K562 (cell line): Measurements from ENCODE around the gene POLD2. TPM values are rescaled to one million over a fixed set of nuclear protein-coding genes. Genes with fewer than 3 reads are reported as not detected.

ENCODE experiments used
- BACH1 ChIP-seq: fragments of 200-800 bp; sonication (Bioruptor generic); IDR thresholded peaks from 2 replicates; pipeline ENCODE4 v1.6.1; 2016; ENCODE audit warnings: missing genetic modification characterization, missing compliant biosample characterization
- CBX5 ChIP-seq: IDR thresholded peaks from 2 replicates; pipeline ENCODE4 v1.6.1; 2014; ENCODE audit warnings: low read depth, borderline replicate concordance
- E2F5 ChIP-seq: sonication (generic); formaldehyde crosslinking; IDR thresholded peaks from 2 replicates; pipeline ENCODE4 v1.8.0; 2022; ENCODE audit warnings: mild to moderate bottlenecking, missing genetic modification reagents
- FOXA1 ChIP-seq: fragments of 450-650 bp; IDR thresholded peaks from 2 replicates; pipeline ENCODE4 v1.6.1; 2016; ENCODE audit warnings: mild to moderate bottlenecking, borderline replicate concordance
- NFIC ChIP-seq: fragments of 450-650 bp; IDR thresholded peaks from 2 replicates; pipeline ENCODE4 v1.6.1; 2017; ENCODE audit warnings: mild to moderate bottlenecking, inconsistent platforms
- NR2C1 ChIP-seq, 2 experiments: fragments of 450-650 bp; IDR thresholded peaks; 2 replicates each; pipeline ENCODE4 v1.6.1; 2017; ENCODE audit warnings: mild to moderate bottlenecking in 2 of 2, antibody characterized with exemption in 1 of 2, inconsistent platforms in 1 of 2, missing compliant biosample characterization in 1 of 2, missing genetic modification characterization in 1 of 2
- RBM25 ChIP-seq: fragments of 200-400 bp; formaldehyde crosslinking; IDR thresholded peaks from 2 replicates; pipeline ENCODE4 v1.6.1; 2018; ENCODE audit warnings: low read length, low read depth, moderate library complexity; ENCODE audit not compliant: severe bottlenecking
- TGIF2 ChIP-seq: sonication (generic); formaldehyde crosslinking; IDR thresholded peaks from 2 replicates; pipeline ENCODE4 v1.8.1; 2022; ENCODE audit warnings: mild to moderate bottlenecking, missing genetic modification reagents, moderate library complexity
- ZBTB17 ChIP-seq: fragments of 450-650 bp; formaldehyde crosslinking; IDR thresholded peaks from 2 replicates; pipeline ENCODE4 v1.4.0; 2020; ENCODE audit warnings: mild to moderate bottlenecking
- ZKSCAN1 ChIP-seq: fragments of 150-350 bp; IDR thresholded peaks from 2 replicates; pipeline ENCODE4 v1.6.1; 2016; ENCODE audit warnings: low read depth, low read length
- ZNF639 ChIP-seq, 2 experiments: fragments of 200-800 bp in 1 of 2; sonication (Bioruptor generic) in 1 of 2; sonication (generic) in 1 of 2; formaldehyde crosslinking in 1 of 2; IDR thresholded peaks in 1 of 2; conservative IDR thresholded peaks in 1 of 2; 2 replicates each; pipeline versions ENCODE4 v1.5.0 to v1.6.1; 2016 to 2020; ENCODE audit warnings: missing compliant biosample characterization in 1 of 2, missing genetic modification characterization in 1 of 2, missing genetic modification reagents in 1 of 2
- polyA plus RNA-seq, 8 experiments: library from polyadenylated mRNA; depleted of rRNA in 4 of 8; stranded (reverse) in 5 of 8; unstranded in 3 of 8; fragments of >200 nt; fragmentation: Nextera tagmentation in 2 of 8; fragmentation: Illumina TruSeq in 1 of 8; extraction: Ambion mirVana in 2 of 8; extraction: Trizol in 1 of 8; gene quantifications; 2 replicates each; pipeline versions ENCODE4 v1.2.1 to v1.2.3, GENCODE V29; 2011 to 2014; ENCODE audit warnings: inconsistent platforms in 1 of 8, missing spikeins in 1 of 8
- total RNA-seq, 7 experiments: library from RNA; depleted of rRNA in 6 of 7; stranded (reverse); fragments of >200 nt in 6 of 7; fragmentation: Illumina TruSeq in 2 of 7; extraction: Trizol in 2 of 7; gene quantifications; 2 replicates each; pipeline versions ENCODE4 v1.2.1 to v1.2.3, GENCODE V29; 2011 to 2021; ENCODE audit warnings: low replicate concordance in 1 of 7
- TF ChIP-seq, protein P1 (sequence below): fragments of 450-650 bp; IDR thresholded peaks from one replicate; pipeline ENCODE4 v1.6.1; 2018; ENCODE audit warnings: mild to moderate bottlenecking, moderate library complexity; ENCODE audit not compliant: partially characterized antibody
- TF ChIP-seq, protein P2 (sequence below), 3 experiments: fragments of 200-800 bp in 1 of 3; fragments of 250-450 bp in 1 of 3; fragments of 450-650 bp in 1 of 3; sonication (Bioruptor Pico) in 1 of 3; sonication (Bioruptor generic) in 1 of 3; formaldehyde crosslinking in 1 of 3; IDR thresholded peaks; 2 replicates each; pipeline versions ENCODE4 v1.6.1 to v1.8.0; 2016 to 2022; ENCODE audit warnings: mild to moderate bottlenecking in 2 of 3, missing genetic modification characterization in 2 of 3, missing compliant biosample characterization in 1 of 3, moderate library complexity in 1 of 3

POLD2 gene
- total and polyA plus RNA-seq, 9 of the 15 experiments (the other 6 are each of a cell fraction or from before 2014, with no cell fraction given): 29.7 to 259 (median 225) TPM

DNA sequence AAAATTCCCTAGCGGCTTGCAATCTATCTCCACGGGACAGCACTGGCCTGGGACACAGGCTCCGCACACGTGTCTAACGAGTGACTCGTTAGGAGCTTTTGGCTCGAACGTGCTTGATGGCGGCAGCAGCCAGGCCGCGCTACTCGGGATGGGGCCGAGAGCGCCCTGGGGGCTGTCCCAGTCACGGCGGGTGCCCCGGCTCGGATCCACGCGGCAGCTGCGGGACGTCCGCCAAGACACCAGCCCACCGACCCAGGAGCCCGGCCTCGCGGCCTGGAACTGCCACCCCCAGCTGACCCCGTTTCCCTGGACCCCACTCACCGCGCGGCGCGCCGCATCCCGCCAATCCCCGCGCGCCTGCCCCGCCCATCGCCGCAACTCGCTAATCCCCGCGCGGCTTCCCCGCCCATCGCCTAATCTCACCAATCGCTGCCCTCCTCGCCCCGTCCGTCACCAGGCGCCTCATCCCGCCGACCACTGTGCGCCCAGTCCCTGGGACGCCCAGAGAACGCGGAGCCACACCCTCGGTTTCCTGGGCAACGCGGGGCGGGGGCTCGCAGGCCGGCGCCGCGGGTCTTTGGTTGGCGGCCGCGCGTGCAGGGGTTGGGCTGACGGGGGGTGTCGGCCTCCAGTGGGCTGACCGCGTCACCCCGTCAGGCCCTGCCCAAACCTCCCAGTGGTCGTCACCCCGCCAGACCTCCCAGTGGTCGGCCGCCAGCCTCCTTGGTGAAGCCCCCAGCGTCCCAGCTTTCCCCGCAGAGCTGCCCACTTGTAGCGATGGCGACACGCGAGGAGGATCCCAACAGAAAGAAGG, at the start of gene POLD2 (continued):
- TF ChIP-seq E2F5 (CRISPR knock-in tag) (no peak), BACH1 (no peak), ZBTB17 (CRISPR knock-in tag) (no peak), ZNF639 (CRISPR knock-in tag; conservative IDR thresholded peaks at IDR 0.05 in 1 of 2, IDR thresholded peaks at IDR 0.05 in 1 of 2) (no peak), ZKSCAN1 (no peak), NFIC (peak; percentile 5; the same call in 1 of the 2 replicates), CBX5 (no peak), FOXA1 (no peak), RBM25 (peak; percentile 98), NR2C1 (IDR thresholded peaks at IDR 0.05) (no peak), NR2C1 (tag; IDR thresholded peaks at IDR 0.05) (no peak), TGIF2 (CRISPR knock-in tag) (no peak)
- TF ChIP-seq, protein P1, sequence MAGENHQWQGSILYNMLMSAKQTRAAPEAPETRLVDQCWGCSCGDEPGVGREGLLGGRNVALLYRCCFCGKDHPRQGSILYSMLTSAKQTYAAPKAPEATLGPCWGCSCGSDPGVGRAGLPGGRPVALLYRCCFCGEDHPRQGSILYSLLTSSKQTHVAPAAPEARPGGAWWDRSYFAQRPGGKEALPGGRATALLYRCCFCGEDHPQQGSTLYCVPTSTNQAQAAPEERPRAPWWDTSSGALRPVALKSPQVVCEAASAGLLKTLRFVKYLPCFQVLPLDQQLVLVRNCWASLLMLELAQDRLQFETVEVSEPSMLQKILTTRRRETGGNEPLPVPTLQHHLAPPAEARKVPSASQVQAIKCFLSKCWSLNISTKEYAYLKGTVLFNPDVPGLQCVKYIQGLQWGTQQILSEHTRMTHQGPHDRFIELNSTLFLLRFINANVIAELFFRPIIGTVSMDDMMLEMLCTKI: no peak
- TF ChIP-seq, protein P2, sequence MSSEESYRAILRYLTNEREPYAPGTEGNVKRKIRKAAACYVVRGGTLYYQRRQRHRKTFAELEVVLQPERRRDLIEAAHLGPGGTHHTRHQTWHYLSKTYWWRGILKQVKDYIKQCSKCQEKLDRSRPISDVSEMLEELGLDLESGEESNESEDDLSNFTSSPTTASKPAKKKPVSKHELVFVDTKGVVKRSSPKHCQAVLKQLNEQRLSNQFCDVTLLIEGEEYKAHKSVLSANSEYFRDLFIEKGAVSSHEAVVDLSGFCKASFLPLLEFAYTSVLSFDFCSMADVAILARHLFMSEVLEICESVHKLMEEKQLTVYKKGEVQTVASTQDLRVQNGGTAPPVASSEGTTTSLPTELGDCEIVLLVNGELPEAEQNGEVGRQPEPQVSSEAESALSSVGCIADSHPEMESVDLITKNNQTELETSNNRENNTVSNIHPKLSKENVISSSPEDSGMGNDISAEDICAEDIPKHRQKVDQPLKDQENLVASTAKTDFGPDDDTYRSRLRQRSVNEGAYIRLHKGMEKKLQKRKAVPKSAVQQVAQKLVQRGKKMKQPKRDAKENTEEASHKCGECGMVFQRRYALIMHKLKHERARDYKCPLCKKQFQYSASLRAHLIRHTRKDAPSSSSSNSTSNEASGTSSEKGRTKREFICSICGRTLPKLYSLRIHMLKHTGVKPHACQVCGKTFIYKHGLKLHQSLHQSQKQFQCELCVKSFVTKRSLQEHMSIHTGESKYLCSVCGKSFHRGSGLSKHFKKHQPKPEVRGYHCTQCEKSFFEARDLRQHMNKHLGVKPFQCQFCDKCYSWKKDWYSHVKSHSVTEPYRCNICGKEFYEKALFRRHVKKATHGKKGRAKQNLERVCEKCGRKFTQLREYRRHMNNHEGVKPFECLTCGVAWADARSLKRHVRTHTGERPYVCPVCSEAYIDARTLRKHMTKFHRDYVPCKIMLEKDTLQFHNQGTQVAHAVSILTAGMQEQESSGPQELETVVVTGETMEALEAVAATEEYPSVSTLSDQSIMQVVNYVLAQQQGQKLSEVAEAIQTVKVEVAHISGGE (CRISPR knock-in tag; IDR thresholded peaks at IDR 0.05): no peak; a peak in 1 of 6 replicates
